GM12864 (cell line): ENCODE measurements around the gene HSPA12B.

ENCODE experiments used
- DNase-seq: peaks from one replicate; pipeline ENCODE4 v3.0.0-alpha.2; 2011; ENCODE audit warnings: low read depth
- H3K4me3 ChIP-seq: 2 replicates; pipeline ENCODE4 v1.5.1; 2011; ENCODE audit warnings: mild to moderate bottlenecking, low read depth, low read length, control low read depth
- TF ChIP-seq, protein P1 (sequence below): IDR thresholded peaks from 2 replicates; pipeline ENCODE4 v1.5.1; 2011; ENCODE audit warnings: low read depth, mild to moderate bottlenecking, moderate library complexity, low read length, control low read depth, inconsistent platforms; ENCODE audit errors: missing control alignments

Gene HSPA12B

DNA sequence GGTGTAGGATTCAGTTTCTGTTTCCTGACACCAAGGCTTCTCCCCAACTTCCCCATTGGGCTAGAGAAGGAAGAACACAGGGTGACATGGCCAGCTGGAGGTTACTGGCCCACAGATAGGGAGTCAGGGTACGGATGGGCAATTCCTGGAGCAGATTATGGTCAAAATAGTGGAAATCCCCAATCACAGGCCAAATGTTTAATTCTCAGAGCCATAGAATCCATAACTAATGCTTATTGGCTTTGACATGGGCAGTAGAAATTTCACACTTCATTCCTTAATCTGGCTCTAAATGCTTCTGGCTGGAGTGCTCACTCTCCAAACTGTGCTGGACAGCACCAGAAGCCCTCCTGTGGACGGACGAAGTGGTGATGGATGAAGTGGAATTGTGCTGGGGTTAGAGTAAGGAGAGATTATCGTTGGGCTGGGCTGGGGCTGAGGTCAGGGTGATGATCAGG, 21.0 kb upstream of the HSPA12B start:
- TF ChIP-seq, protein P1, sequence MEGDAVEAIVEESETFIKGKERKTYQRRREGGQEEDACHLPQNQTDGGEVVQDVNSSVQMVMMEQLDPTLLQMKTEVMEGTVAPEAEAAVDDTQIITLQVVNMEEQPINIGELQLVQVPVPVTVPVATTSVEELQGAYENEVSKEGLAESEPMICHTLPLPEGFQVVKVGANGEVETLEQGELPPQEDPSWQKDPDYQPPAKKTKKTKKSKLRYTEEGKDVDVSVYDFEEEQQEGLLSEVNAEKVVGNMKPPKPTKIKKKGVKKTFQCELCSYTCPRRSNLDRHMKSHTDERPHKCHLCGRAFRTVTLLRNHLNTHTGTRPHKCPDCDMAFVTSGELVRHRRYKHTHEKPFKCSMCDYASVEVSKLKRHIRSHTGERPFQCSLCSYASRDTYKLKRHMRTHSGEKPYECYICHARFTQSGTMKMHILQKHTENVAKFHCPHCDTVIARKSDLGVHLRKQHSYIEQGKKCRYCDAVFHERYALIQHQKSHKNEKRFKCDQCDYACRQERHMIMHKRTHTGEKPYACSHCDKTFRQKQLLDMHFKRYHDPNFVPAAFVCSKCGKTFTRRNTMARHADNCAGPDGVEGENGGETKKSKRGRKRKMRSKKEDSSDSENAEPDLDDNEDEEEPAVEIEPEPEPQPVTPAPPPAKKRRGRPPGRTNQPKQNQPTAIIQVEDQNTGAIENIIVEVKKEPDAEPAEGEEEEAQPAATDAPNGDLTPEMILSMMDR: no peak
- no peak for DNase-seq
- H3K4me3 ChIP-seq: no peak overlapping the region

DNA sequence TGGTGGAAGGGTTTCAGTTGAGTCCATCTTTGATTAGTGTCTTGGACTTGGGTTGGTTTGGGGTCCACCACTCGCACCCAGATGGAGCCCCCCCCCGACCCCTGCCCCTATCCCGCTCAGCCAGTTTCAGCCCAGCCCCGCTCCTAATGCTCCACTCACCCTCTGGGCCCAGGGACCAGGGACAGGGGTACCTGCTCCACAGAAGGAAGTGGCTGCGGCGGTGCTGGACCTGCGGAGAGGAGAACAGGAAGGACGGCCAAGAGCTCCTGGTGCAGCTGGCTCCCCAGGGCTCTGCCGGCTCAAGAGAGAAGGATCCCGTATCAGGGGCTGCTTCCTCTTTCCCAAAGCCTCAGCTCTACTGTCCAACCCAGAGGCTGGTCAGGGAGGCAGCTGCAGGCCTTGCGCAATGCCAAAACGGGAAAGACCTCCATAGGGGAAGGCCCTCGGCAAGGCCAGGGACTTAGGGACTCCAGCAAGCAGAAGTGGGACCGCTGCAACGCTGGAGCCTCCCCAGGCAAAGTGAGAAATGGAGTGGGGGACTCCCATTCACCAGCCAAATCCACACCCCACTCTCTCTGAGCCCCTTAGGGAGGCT, 20.1 kb upstream of the HSPA12B start, which contains the start of gene SIGLEC1:
Gene SIGLEC1 (minus strand): TSS at position 322 of the 595 bp plus-strand sequence. CDS start 5,472 bp downstream, outside the sequence.
- no peak for DNase-seq
- H3K4me3 ChIP-seq: no peak within 1 kb of the TSS
- TF ChIP-seq, protein P1: no peak

DNA sequence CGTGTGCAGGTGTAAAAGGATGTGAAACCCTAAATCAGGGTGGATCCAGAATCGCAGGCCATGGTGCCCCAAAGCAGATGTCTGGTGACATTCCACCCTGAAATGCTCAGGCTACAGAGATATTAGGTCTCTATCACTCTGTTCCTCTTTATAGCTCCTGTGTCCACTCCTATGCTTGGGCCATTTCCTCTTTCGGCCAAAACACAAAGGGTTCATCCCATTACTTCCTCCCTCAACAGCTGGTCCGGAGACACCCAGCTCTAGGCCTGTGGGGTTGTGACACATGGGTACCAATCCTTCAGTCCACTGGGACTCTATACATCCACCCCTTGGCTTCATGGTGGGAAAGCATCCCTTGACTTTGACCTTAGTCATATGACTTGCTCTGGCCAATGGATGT, 18.4 kb upstream of the HSPA12B start:
- no peak for DNase-seq
- TF ChIP-seq, protein P1: no peak
- H3K4me3 ChIP-seq: no peak overlapping the region

- DNase-seq: peak; percentile 16
- TF ChIP-seq, protein P1: peak; percentile 80
- H3K4me3 ChIP-seq: no peak overlapping the region
These were observed 16.2 kb upstream of the HSPA12B start for GRCh38 chr20:3716195-3716834.

- no peak for DNase-seq
- TF ChIP-seq, protein P1: no peak
- no peak overlapping the region for H3K4me3 ChIP-seq
These were observed 13.4 kb upstream of the HSPA12B start for GRCh38 chr20:3719046-3719445.

DNA sequence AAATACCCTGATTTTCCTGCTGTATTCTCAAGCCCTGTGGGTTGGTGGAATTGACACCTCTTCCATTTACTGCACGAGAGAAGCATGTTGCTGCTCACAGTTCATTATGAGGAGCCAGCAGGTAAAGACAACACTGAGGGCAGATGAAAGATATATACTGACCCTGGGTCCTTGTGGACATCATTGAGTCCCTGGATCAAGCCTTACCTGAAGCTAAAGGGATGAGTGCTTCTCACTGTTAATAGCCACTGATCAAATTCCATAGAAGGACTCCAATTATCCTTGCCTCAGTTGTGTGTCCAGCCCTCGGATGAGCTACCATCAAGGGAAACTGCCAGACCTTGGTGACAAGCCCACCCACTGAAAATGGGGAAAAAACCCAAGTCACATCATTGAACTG, 12.4 kb upstream of the HSPA12B start:
- no peak overlapping the region for H3K4me3 ChIP-seq
- no peak for DNase-seq
- TF ChIP-seq, protein P1: no peak
